Keratinocyte (primary cell): Measurements from ENCODE around the gene NAP1L1.

ENCODE experiments used
- EZH2 ChIP-seq: IDR thresholded peaks from one replicate; pipeline ENCODE4 v1.6.1; 2012; ENCODE audit warnings: inconsistent platforms, mild to moderate bottlenecking, low read length, moderate library complexity
- TF ChIP-seq, protein P1 (sequence below), 3 experiments: IDR thresholded peaks in 1 of 3; conservative IDR thresholded peaks in 1 of 3; optimal IDR thresholded peaks in 1 of 3; 2 replicates in 2 of 3; 3 replicates in 1 of 3; pipeline versions ENCODE3 to v1.5.1; 2011; ENCODE audit warnings: low read length in 3 of 3, mild to moderate bottlenecking in 3 of 3, moderate library complexity in 2 of 3, control low read depth in 1 of 3, inconsistent platforms in 1 of 3; ENCODE audit not compliant: insufficient read depth in 2 of 3; ENCODE audit errors: extremely low read depth in 1 of 3

DNA sequence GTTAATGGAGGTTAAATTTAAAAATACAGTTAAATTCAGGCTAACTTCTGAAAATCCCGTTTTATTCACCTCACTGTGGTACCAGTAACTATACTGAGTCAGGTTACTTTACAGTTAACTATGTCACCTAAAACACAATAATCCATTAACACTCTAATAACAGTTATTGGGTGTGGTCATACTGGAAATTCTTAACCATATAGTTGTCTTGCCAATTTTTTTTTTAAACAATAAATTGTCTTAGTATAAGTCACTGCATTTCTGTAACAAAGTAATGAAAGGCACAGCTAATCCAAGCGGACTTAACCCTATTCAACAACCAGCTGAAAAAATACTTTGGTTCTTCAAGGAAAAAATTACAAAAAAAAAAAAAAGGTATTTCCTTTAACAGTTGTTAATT is 36.7 kb downstream of the NAP1L1 start:
- no peak for TF ChIP-seq EZH2
- TF ChIP-seq, protein P1, sequence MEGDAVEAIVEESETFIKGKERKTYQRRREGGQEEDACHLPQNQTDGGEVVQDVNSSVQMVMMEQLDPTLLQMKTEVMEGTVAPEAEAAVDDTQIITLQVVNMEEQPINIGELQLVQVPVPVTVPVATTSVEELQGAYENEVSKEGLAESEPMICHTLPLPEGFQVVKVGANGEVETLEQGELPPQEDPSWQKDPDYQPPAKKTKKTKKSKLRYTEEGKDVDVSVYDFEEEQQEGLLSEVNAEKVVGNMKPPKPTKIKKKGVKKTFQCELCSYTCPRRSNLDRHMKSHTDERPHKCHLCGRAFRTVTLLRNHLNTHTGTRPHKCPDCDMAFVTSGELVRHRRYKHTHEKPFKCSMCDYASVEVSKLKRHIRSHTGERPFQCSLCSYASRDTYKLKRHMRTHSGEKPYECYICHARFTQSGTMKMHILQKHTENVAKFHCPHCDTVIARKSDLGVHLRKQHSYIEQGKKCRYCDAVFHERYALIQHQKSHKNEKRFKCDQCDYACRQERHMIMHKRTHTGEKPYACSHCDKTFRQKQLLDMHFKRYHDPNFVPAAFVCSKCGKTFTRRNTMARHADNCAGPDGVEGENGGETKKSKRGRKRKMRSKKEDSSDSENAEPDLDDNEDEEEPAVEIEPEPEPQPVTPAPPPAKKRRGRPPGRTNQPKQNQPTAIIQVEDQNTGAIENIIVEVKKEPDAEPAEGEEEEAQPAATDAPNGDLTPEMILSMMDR (optimal IDR thresholded peaks at IDR 0.05 in 1 of 3, IDR thresholded peaks at IDR 0.05 in 1 of 3, conservative IDR thresholded peaks at IDR 0.05 in 1 of 3; ENCODE audit: extremely low read depth in 1 of 3, insufficient read depth in 2 of 3, low read length in 3 of 3), result no peak
